Nephron (organoid): ENCODE measurements around the gene FNDC5.

Source experiments
- H3K27ac Mint-ChIP-seq, 3 experiments: 2 replicates each; pipeline ENCODE4 v1.8.0; 2020; ENCODE audit warnings: mixed read lengths in 3 of 3, mild to moderate bottlenecking in 2 of 3, moderate library complexity in 1 of 3
- H3K27me3 Mint-ChIP-seq: 2 replicates; pipeline ENCODE4 v1.8.0; 2021; ENCODE audit warnings: low read depth, mild to moderate bottlenecking, moderate library complexity, mixed read lengths
- H3K36me3 Mint-ChIP-seq: 2 replicates; pipeline ENCODE4 v1.8.0; 2020; ENCODE audit warnings: low read depth, mixed read lengths
- H3K4me1 Mint-ChIP-seq: 2 replicates; pipeline ENCODE4 v1.8.0; 2020; ENCODE audit warnings: mixed read lengths
- H3K4me3 Mint-ChIP-seq, 3 experiments: 2 replicates each; pipeline ENCODE4 v1.8.0; 2020; ENCODE audit warnings: mild to moderate bottlenecking in 3 of 3, mixed read lengths in 3 of 3, moderate library complexity in 2 of 3
- H3K9me3 Mint-ChIP-seq: 2 replicates; pipeline ENCODE4 v1.8.0; 2020; ENCODE audit warnings: mixed read lengths
- CTCF ChIP-seq, 3 experiments: fragments of 200-600 bp; sonication (generic); IDR thresholded peaks; one replicate each; pipeline ENCODE4 v1.5.0; 2021; ENCODE audit warnings: antibody characterized with exemption in 3 of 3; ENCODE audit not compliant: unreplicated experiment in 3 of 3

The FNDC5 gene

DNA sequence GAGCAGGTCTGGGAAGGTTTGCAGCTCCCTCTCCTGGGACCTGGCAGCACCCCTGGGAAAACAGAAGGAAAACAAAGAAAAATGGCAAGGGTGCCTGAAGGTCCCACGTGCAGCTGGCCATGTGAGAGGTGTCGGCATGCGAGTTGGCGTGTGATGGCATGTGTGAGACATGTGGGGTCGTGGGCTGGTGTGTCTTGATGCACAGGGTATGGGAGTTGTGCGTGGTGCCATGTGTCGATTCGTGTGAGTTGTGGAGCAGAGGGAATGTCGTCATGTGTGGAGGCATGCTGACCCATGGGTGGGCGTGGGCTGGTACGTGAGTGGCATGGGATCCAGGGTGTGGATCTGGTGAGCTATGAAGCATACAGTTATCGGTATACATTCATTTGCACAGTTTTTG, 16.9 kb upstream of the FNDC5 start:
- no peak for TF ChIP-seq CTCF (IDR thresholded peaks at IDR 0.05; ENCODE audit: unreplicated experiment in 3 of 3)
- Mint-ChIP-seq H3K27ac (no peak overlapping the region), H3K4me3 (no peak overlapping the region), H3K27me3 (peaks cover 78% of the 10 kb centered on the region), H3K9me3 (no peaks in the 10 kb centered on the region), H3K4me1 (peaks cover 20% of the 10 kb centered on the region), H3K36me3 (no peaks in the 10 kb centered on the region)

- peak in 1 of 3 experiments; percentile 4 for TF ChIP-seq CTCF (IDR thresholded peaks at IDR 0.05; ENCODE audit: unreplicated experiment in 3 of 3)
These were observed 16.2 kb upstream of the FNDC5 start for GRCh38 chr1:32886828-32887414.

GRCh38 chr1:32886004-32886827, 15.5 kb upstream of the FNDC5 start, which contains the start of gene HPCA:
Gene HPCA, plus strand, starts transcription at chr1:32886491. Its CDS starts 2,408 bp downstream, at chr1:32888899.
- peaks cover 11% of the 10 kb centered on the region for H3K4me1 Mint-ChIP-seq
- H3K36me3 Mint-ChIP-seq: no peaks in the 10 kb centered on the region
- TF ChIP-seq CTCF (IDR thresholded peaks at IDR 0.05; ENCODE audit: unreplicated experiment in 3 of 3): peak; percentile 43 to 78 (median 49)
- peak within 1 kb of the TSS; percentile 37 to 74 (median 50) for H3K4me3 Mint-ChIP-seq
- H3K27me3 Mint-ChIP-seq: peaks cover 66% of the 10 kb centered on the region
- no peaks in the 10 kb centered on the region for H3K9me3 Mint-ChIP-seq
- H3K27ac Mint-ChIP-seq: no peak within 1 kb of the TSS

More at GRCh38 chr1:32886828-32887414, 16.2 kb upstream of the FNDC5 start:
- Mint-ChIP-seq H3K9me3 (no peaks in the 10 kb centered on the region), H3K27me3 (peaks cover 71% of the 10 kb centered on the region), H3K4me1 (peaks cover 13% of the 10 kb centered on the region), H3K27ac (no peak overlapping the region), H3K4me3 (peak overlapping the region in 2 of 3 experiments; percentile 17 to 37), H3K36me3 (no peaks in the 10 kb centered on the region)

DNA sequence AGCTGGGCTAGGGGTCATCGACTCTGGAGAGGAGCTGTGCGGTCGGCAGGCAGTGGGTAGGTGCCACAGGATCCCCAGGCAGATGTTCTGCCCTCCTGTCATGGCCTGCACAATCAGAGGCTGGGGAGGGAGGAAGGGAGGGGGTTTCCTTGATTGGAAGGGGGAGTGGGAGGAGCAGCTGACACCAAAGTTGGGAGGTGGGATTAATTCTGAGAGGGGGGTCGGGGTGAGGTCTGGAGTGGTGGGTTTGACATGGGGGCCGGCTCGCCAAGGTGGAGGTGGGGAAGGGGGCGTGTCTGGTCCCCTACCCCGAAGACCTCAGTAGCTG, 14.9 kb upstream of the FNDC5 start:
- Mint-ChIP-seq H3K4me1 (peaks cover 11% of the 10 kb centered on the region), H3K27me3 (peaks cover 65% of the 10 kb centered on the region), H3K36me3 (no peaks in the 10 kb centered on the region), H3K4me3 (peak overlapping the region; percentile 37 to 74 (median 50)), H3K27ac (no peak overlapping the region), H3K9me3 (no peaks in the 10 kb centered on the region)
- no peak for TF ChIP-seq CTCF (IDR thresholded peaks at IDR 0.05; ENCODE audit: unreplicated experiment in 3 of 3)

DNA sequence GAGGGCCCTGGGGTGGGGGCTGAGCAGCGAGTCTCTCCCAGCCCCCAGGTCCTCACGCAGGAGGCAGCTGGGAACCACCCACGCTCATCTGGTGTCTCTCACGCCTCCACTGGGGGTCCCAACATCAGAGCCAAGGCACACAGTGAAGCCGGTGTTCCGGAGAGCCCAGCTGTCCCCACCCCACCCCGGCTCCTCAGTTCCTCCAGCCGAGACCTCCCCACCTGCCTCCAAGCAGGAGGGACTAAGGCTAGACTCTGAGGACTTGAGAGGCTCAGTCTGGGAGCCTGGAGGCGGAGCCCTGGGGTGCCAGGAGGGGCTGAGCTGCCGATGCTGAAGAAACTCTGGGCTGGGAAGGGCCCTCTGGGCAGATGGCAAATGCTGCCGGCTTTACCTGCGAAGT, 14.0 kb upstream of the FNDC5 start:
- H3K4me3 Mint-ChIP-seq: no peak overlapping the region
- peaks cover 55% of the 10 kb centered on the region for H3K27me3 Mint-ChIP-seq
- no peak overlapping the region for H3K27ac Mint-ChIP-seq
- H3K4me1 Mint-ChIP-seq: peaks cover 11% of the 10 kb centered on the region
- TF ChIP-seq CTCF (IDR thresholded peaks at IDR 0.05; ENCODE audit: unreplicated experiment in 3 of 3): no peak
- H3K9me3 Mint-ChIP-seq: no peaks in the 10 kb centered on the region
- H3K36me3 Mint-ChIP-seq: no peaks in the 10 kb centered on the region
